ENCODE results near the gene OBSCN. TPM values are rescaled to one million over a fixed set of nuclear protein-coding genes. Genes with fewer than 3 reads are reported as not detected.

Gene OBSCN
- total and polyA plus RNA-seq, 2 donors, result 10.1 to 75.9 TPM

- H3K9me3 ChIP-seq (ENCODE audit: control insufficient read depth in 2 of 2, insufficient read depth in 1 of 2, low read length in 1 of 2), result peaks cover 0 to 14% of the 10 kb centered on the region in 2 donors
- H3K36me3 ChIP-seq (ENCODE audit: control insufficient read depth in 2 of 2, insufficient read depth in 2 of 2, low read length in 1 of 2), result peaks cover 7 to 26% of the 10 kb centered on the region in 2 donors
- WGBS, result 92% methylated on average over 14 of the region's 14 CpGs
- no peaks in the 10 kb centered on the region for H3K4me1 ChIP-seq (ENCODE audit: control insufficient read depth in 2 of 2, insufficient read depth in 2 of 2, low read length in 2 of 2)
- H3K27me3 ChIP-seq (ENCODE audit: control insufficient read depth in 2 of 2, insufficient read depth in 1 of 2, low read length in 1 of 2), result no peaks in the 10 kb centered on the region
- H3K4me3 ChIP-seq (ENCODE audit: low read length in 2 of 2), result no peak overlapping the region
- DNase-seq (ENCODE audit: low read depth in 6 of 9, low spot score in 9 of 9), result no peak
- H3K27ac ChIP-seq (ENCODE audit: low read depth in 1 of 2, low read length in 1 of 2), result no peak overlapping the region
These were observed 86.1 kb downstream of the OBSCN start for GRCh38 chr1:228293816-228294500.

GRCh38 chr1:228294717-228295116, 86.9 kb downstream of the OBSCN start:
- no peak overlapping the region for H3K27ac ChIP-seq (ENCODE audit: low read depth in 1 of 2, low read length in 1 of 2)
- H3K4me3 ChIP-seq (ENCODE audit: low read length in 2 of 2), result no peak overlapping the region
- peaks cover 7 to 26% of the 10 kb centered on the region in 2 donors for H3K36me3 ChIP-seq (ENCODE audit: control insufficient read depth in 2 of 2, insufficient read depth in 2 of 2, low read length in 1 of 2)
- peaks cover 0 to 18% of the 10 kb centered on the region in 2 donors for H3K9me3 ChIP-seq (ENCODE audit: control insufficient read depth in 2 of 2, insufficient read depth in 1 of 2, low read length in 1 of 2)
- no peaks in the 10 kb centered on the region for H3K27me3 ChIP-seq (ENCODE audit: control insufficient read depth in 2 of 2, insufficient read depth in 1 of 2, low read length in 1 of 2)
- 96% methylated on average over 10 of the region's 10 CpGs for WGBS
- no peaks in the 10 kb centered on the region for H3K4me1 ChIP-seq (ENCODE audit: control insufficient read depth in 2 of 2, insufficient read depth in 2 of 2, low read length in 2 of 2)
- DNase-seq (ENCODE audit: low read depth in 6 of 9, low spot score in 9 of 9), result no peak

- 98% methylated on average over 5 of the region's 5 CpGs for WGBS
- H3K4me3 ChIP-seq (ENCODE audit: low read length in 2 of 2), result no peak overlapping the region
- no peaks in the 10 kb centered on the region for H3K27me3 ChIP-seq (ENCODE audit: control insufficient read depth in 2 of 2, insufficient read depth in 1 of 2, low read length in 1 of 2)
- no peak overlapping the region for H3K27ac ChIP-seq (ENCODE audit: low read depth in 1 of 2, low read length in 1 of 2)
- H3K4me1 ChIP-seq (ENCODE audit: control insufficient read depth in 2 of 2, insufficient read depth in 2 of 2, low read length in 2 of 2), result no peaks in the 10 kb centered on the region
- H3K36me3 ChIP-seq (ENCODE audit: control insufficient read depth in 2 of 2, insufficient read depth in 2 of 2, low read length in 1 of 2), result peaks cover 7 to 27% of the 10 kb centered on the region in 2 donors
- no peak for DNase-seq (ENCODE audit: low read depth in 6 of 9, low spot score in 9 of 9)
- H3K9me3 ChIP-seq (ENCODE audit: control insufficient read depth in 2 of 2, insufficient read depth in 1 of 2, low read length in 1 of 2), result peaks cover 0 to 20% of the 10 kb centered on the region in 2 donors
These were observed 87.4 kb downstream of the OBSCN start for GRCh38 chr1:228295201-228295600.

- no peak for DNase-seq (ENCODE audit: low read depth in 6 of 9, low spot score in 9 of 9)
- peaks cover 0 to 22% of the 10 kb centered on the region in 2 donors for H3K9me3 ChIP-seq (ENCODE audit: control insufficient read depth in 2 of 2, insufficient read depth in 1 of 2, low read length in 1 of 2)
- H3K36me3 ChIP-seq (ENCODE audit: control insufficient read depth in 2 of 2, insufficient read depth in 2 of 2, low read length in 1 of 2), result peaks cover 7 to 24% of the 10 kb centered on the region in 2 donors
- WGBS, result 92% methylated on average over 2 of the region's 2 CpGs
- H3K27me3 ChIP-seq (ENCODE audit: control insufficient read depth in 2 of 2, insufficient read depth in 1 of 2, low read length in 1 of 2), result no peaks in the 10 kb centered on the region
- H3K4me1 ChIP-seq (ENCODE audit: control insufficient read depth in 2 of 2, insufficient read depth in 2 of 2, low read length in 2 of 2), result no peaks in the 10 kb centered on the region
- H3K4me3 ChIP-seq (ENCODE audit: low read length in 2 of 2), result no peak overlapping the region
- no peak overlapping the region for H3K27ac ChIP-seq (ENCODE audit: low read depth in 1 of 2, low read length in 1 of 2)
These were observed 88.1 kb downstream of the OBSCN start for GRCh38 chr1:228295981-228296380.

- Histone ChIP-seq H3K4me3 (ENCODE audit: low read length in 2 of 2) (no peak overlapping the region), H3K9me3 (ENCODE audit: control insufficient read depth in 2 of 2, insufficient read depth in 1 of 2, low read length in 1 of 2) (peaks cover 0 to 22% of the 10 kb centered on the region in 2 donors), H3K27me3 (ENCODE audit: control insufficient read depth in 2 of 2, insufficient read depth in 1 of 2, low read length in 1 of 2) (no peaks in the 10 kb centered on the region), H3K36me3 (ENCODE audit: control insufficient read depth in 2 of 2, insufficient read depth in 2 of 2, low read length in 1 of 2) (peaks cover 7 to 24% of the 10 kb centered on the region in 2 donors), H3K4me1 (ENCODE audit: control insufficient read depth in 2 of 2, insufficient read depth in 2 of 2, low read length in 2 of 2) (no peaks in the 10 kb centered on the region), H3K27ac (ENCODE audit: low read depth in 1 of 2, low read length in 1 of 2) (no peak overlapping the region)
- 96% methylated on average over 2 of the region's 2 CpGs for WGBS
- no peak for DNase-seq (ENCODE audit: low read depth in 6 of 9, low spot score in 9 of 9)
These were observed 89.4 kb downstream of the OBSCN start for GRCh38 chr1:228297242-228297641.

GRCh38 chr1:228297822-228298221, 90.0 kb downstream of the OBSCN start:
- WGBS, result 99% methylated on average over 2 of the region's 2 CpGs
- no peak for DNase-seq (ENCODE audit: low read depth in 6 of 9, low spot score in 9 of 9)
- Histone ChIP-seq H3K27me3 (ENCODE audit: control insufficient read depth in 2 of 2, insufficient read depth in 1 of 2, low read length in 1 of 2) (no peaks in the 10 kb centered on the region), H3K36me3 (ENCODE audit: control insufficient read depth in 2 of 2, insufficient read depth in 2 of 2, low read length in 1 of 2) (peaks cover 7 to 24% of the 10 kb centered on the region in 2 donors), H3K27ac (ENCODE audit: low read depth in 1 of 2, low read length in 1 of 2) (no peak overlapping the region), H3K4me3 (ENCODE audit: low read length in 2 of 2) (no peak overlapping the region), H3K4me1 (ENCODE audit: control insufficient read depth in 2 of 2, insufficient read depth in 2 of 2, low read length in 2 of 2) (no peaks in the 10 kb centered on the region), H3K9me3 (ENCODE audit: control insufficient read depth in 2 of 2, insufficient read depth in 1 of 2, low read length in 1 of 2) (peaks cover 0 to 26% of the 10 kb centered on the region in 2 donors)

GRCh38 chr1:228298471-228298870, 90.6 kb downstream of the OBSCN start:
- WGBS, result 97% methylated on average over 6 of the region's 6 CpGs
- H3K9me3 ChIP-seq (ENCODE audit: control insufficient read depth in 2 of 2, insufficient read depth in 1 of 2, low read length in 1 of 2), result peaks cover 0 to 30% of the 10 kb centered on the region in 2 donors
- DNase-seq (ENCODE audit: low read depth in 6 of 9, low spot score in 9 of 9), result no peak

GRCh38 chr1:228299211-228299610, 91.4 kb downstream of the OBSCN start:
- Histone ChIP-seq H3K27me3 (ENCODE audit: control insufficient read depth in 2 of 2, insufficient read depth in 1 of 2, low read length in 1 of 2) (no peaks in the 10 kb centered on the region), H3K4me3 (ENCODE audit: low read length in 2 of 2) (no peak overlapping the region), H3K36me3 (ENCODE audit: control insufficient read depth in 2 of 2, insufficient read depth in 2 of 2, low read length in 1 of 2) (peaks cover 1 to 17% of the 10 kb centered on the region in 2 donors), H3K9me3 (ENCODE audit: control insufficient read depth in 2 of 2, insufficient read depth in 1 of 2, low read length in 1 of 2) (peaks cover 0 to 30% of the 10 kb centered on the region in 2 donors), H3K27ac (ENCODE audit: low read depth in 1 of 2, low read length in 1 of 2) (no peak overlapping the region), H3K4me1 (ENCODE audit: control insufficient read depth in 2 of 2, insufficient read depth in 2 of 2, low read length in 2 of 2) (no peaks in the 10 kb centered on the region)
- WGBS, result 99% methylated on average over 2 of the region's 2 CpGs
- DNase-seq (ENCODE audit: low read depth in 6 of 9, low spot score in 9 of 9), result no peak

More at GRCh38 chr1:228298471-228298870, 90.6 kb downstream of the OBSCN start:
- Histone ChIP-seq H3K4me3 (ENCODE audit: low read length in 2 of 2) (no peak overlapping the region), H3K36me3 (ENCODE audit: control insufficient read depth in 2 of 2, insufficient read depth in 2 of 2, low read length in 1 of 2) (peaks cover 7 to 21% of the 10 kb centered on the region in 2 donors), H3K27me3 (ENCODE audit: control insufficient read depth in 2 of 2, insufficient read depth in 1 of 2, low read length in 1 of 2) (no peaks in the 10 kb centered on the region), H3K27ac (ENCODE audit: low read depth in 1 of 2, low read length in 1 of 2) (no peak overlapping the region), H3K4me1 (ENCODE audit: control insufficient read depth in 2 of 2, insufficient read depth in 2 of 2, low read length in 2 of 2) (no peaks in the 10 kb centered on the region)

- H3K9me3 ChIP-seq (ENCODE audit: control insufficient read depth in 2 of 2, insufficient read depth in 1 of 2, low read length in 1 of 2), result peaks cover 0 to 30% of the 10 kb centered on the region in 2 donors
- peaks cover 0 to 13% of the 10 kb centered on the region in 2 donors for H3K36me3 ChIP-seq (ENCODE audit: control insufficient read depth in 2 of 2, insufficient read depth in 2 of 2, low read length in 1 of 2)
- H3K27ac ChIP-seq (ENCODE audit: low read depth in 1 of 2, low read length in 1 of 2), result no peak overlapping the region
- no peak overlapping the region for H3K4me3 ChIP-seq (ENCODE audit: low read length in 2 of 2)
- WGBS, result 98% methylated on average over 7 of the region's 7 CpGs
- no peaks in the 10 kb centered on the region for H3K4me1 ChIP-seq (ENCODE audit: control insufficient read depth in 2 of 2, insufficient read depth in 2 of 2, low read length in 2 of 2)
- DNase-seq (ENCODE audit: low read depth in 6 of 9, low spot score in 9 of 9), result no peak
- no peaks in the 10 kb centered on the region for H3K27me3 ChIP-seq (ENCODE audit: control insufficient read depth in 2 of 2, insufficient read depth in 1 of 2, low read length in 1 of 2)
These were observed 92.1 kb downstream of the OBSCN start for GRCh38 chr1:228299901-228300300.
